SH-SY5Y (cell line): ENCODE measurements around the gene TMEM186.

ENCODE experiments used
- GATA2 ChIP-seq: IDR thresholded peaks from 2 replicates; pipeline ENCODE4 v1.6.1; 2011; ENCODE audit warnings: mild to moderate bottlenecking, low read depth, low read length
- GATA3 ChIP-seq: IDR thresholded peaks from 2 replicates; pipeline ENCODE4 v1.6.1; 2011; ENCODE audit warnings: low read depth, mild to moderate bottlenecking, low read length, moderate library complexity

Gene TMEM186

DNA sequence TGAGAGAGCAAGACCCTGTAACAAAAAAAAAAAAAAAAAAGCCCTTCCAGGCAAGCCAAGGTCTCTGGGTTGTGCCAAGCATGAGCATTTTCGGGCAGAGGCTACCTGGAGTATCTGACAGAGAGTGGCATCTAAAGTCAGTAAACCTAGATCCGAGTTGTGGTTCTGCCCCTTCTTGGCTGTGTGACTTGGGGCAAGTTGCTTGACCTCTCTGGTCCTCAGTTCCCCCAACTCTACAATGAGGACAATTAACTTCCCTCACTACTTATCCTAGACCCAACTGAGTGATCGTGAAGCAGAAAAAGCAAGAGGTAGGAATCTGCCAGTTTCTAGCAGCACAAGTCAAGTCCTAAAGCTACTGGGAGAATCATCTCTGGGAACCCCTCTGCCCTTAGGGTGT lies 34.4 kb downstream of the TMEM186 start:
- TF ChIP-seq GATA3 (no peak), GATA2 (no peak)

DNA sequence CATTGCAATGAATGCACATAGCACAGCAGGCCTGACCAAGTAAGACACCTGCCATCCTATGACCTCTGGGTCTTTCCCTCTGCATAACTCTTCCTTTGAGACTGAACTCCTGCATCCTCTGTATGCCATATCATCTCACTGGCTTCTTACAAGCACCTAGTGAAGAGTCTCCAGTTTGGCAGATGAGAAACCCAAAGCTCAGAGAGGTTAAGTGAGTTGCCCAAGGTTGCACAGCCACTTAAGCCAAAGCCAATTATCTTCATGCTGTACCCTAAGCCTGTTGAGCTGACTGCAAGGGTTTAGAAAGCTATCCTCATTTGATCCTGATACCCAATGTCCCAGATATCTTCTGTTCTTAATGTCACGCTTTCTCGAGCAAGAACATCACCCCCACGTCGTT lies 35.2 kb downstream of the TMEM186 start:
- no peak for TF ChIP-seq GATA3
- no peak for TF ChIP-seq GATA2

DNA sequence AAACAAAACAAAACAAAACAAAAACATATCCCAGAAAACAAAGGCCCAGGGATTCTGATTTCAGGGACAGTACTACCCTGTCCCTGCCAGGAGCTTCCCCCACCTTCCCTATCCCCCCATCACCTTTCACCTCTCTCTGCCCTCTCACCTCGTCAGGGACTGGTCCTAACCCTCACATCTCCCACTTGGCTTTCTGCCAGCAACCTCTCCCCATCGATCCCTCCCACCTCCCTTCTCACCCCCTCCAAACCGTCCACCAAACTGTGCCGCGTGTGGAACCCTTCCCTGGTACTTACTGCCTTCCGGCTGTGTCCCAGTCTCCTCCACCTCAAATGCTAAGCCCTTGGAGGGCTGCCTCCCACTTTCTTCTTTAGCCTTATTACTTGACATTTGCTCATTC lies 36.4 kb downstream of the TMEM186 start:
- TF ChIP-seq GATA2 = no peak
- TF ChIP-seq GATA3 = no peak

DNA sequence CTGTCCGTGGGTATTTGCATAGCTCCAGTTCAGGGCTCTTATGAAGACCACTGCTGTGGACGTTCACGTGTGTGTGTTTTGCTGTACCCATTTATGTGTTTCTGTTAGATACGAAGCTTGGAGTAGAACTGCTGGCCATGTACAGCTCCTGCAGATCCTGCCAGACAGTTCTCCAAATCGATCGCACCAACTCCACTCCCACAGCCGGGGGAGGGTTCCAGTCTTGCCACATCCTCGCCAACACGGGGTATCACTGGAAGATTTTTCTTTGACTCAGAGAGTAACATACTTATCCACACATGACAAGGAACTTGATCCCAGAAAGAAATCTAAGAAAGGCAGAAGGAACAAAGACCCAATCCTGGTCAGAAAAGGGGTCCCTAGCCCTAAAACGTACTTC lies 37.4 kb downstream of the TMEM186 start:
- TF ChIP-seq GATA2 (no peak), GATA3 (no peak)

DNA sequence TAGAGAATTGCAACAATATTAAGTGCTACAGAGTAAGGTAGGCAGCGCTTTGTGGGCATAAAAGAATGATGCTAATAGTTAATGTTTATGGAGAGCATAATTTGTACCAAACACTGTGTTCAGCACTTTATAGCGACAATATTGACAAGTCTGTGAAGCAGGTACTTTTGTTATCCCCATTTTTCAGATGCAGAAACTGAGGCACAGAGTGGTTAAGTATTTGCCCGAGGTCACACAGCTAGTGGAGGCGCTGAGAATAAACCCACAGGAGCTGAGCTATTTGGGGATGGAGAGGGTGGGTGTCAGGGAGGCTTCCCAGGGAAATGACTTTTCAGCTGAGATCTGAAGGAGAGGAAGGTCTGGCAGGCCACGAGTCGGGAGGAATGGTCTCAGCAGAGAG lies 39.4 kb downstream of the TMEM186 start:
- TF ChIP-seq GATA3 (no peak), GATA2 (no peak)

DNA sequence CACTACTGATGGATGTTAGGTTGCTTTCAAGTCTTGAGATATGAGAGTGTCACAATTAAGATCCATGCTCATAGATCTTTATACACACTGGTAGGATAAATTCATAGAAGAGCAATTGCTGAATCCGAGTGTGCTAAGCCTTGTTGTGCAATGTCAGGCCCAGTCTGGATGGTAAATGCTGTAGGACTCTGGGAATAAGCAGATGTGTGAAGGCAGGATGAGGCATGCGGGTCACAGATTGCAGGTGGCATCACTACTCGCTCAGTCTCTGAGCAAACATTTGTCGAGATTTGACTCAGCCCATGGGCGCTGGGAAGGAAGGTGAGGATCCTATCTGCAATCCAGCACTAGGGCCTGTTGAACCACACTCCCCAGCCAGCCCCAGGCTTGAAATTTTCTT lies 40.7 kb downstream of the TMEM186 start:
- TF ChIP-seq GATA2 = no peak
- TF ChIP-seq GATA3 = no peak

DNA sequence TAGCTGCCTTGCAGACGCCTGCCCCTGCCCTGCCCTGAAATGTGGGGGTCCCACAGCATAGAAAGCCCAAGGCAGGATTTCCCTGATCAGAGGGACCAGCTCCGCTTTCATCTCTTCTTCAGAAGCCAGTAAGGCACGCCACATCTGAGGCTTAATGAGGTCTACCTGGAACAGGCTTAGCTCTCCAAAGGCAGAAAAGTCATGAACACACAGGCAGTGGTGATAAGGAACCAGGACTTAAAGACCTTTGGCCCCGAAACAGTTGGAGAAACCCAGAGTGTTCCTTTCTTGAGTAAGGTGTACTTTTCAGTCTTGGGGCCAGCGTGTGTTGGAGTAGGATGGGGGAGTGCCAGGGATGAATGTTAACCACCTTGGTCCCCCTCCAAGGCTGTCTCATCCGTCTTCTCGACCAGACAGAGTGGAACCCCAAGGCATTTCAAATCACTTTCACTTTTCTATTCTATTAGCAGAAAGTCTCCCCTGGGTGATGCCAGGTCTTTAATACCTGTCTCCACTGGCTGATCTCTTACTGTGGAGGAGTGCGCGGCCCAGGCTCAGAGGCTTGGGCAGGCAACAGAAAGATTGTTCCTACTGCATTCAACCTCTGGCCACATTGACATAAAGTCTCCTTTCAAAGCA lies 43.9 kb downstream of the TMEM186 start:
- no peak for TF ChIP-seq GATA3
- TF ChIP-seq GATA2 = no peak

DNA sequence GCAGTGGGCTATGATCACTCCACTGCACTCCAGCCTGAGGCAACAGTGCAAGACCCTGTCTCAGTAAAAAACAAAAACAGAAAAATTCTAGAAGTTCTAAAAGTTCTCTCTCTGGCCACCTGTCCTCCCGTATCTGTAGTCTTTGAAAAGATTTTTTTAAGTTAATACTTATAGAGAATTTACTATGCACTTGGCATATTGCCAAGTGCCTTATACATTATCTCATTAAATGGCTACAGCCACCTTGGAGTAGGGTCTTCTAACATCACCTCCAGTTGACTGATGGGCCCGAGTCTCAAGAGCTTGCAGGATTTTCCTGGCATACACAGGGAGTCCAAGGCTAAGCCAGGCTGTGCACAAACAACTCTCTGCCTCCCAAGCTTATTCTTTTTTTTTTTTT lies 44.7 kb downstream of the TMEM186 start:
- TF ChIP-seq GATA3 (no peak), GATA2 (no peak)

DNA sequence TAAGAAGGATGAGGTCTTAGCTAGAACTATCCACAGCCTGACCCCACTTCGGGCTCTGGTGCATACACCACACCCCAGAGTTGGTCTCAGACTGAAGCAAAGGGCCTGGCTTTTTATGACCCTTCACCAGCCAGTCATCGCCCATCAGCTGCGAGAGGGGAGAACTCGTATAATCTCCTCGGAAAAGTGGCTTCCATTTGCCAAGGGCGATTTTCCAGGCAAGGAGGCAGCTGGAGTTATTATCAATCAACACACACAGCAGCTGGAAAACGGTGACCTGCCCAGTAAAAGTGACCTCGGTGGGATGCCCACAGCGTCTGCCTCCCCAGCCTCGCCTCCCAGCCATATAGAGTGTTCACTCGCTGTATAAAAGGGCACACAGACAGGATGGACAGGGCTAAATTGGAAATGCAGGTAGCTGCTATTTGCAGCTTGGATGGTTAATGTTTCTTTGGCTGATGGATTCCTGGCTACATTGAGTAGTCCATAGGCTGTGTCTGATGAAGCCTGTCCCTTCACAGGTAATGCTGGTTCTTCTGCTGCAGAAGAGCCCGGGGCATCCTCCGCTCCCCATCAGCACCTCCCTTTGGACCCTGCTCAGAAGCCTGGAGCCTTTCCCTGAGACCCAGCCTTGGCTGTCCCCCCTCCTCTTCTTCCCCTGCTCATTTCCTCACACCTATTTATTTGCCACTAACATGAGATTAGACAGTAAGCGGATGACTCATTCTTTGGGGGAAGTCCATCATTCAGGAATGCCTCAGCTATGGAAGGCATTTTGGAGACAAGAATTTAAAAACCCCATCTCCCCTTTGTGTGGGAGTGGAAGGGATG lies 45.7 kb downstream of the TMEM186 start:
- TF ChIP-seq GATA2 (no peak), GATA3 (no peak)
